B cell (primary cell): Measurements from ENCODE around the gene TRA2B. TPM values are rescaled to one million over a fixed set of nuclear protein-coding genes. Genes with fewer than 3 reads are reported as not detected.

ENCODE experiments used
- ATAC-seq: fragments of 200-7000 bp; cut with Tn5 transposase; one replicate; pipeline ENCODE4 v1.10.0; 2021; ENCODE audit warnings: low read depth, mild to moderate bottlenecking, moderate number of reproducible peaks, moderate library complexity
- CTCF ChIA-PET: fragments of 350-600 bp; sonication (Branson Sonifier 250); formaldehyde crosslinking; loops from one replicate; lab custom pipeline; 2021; ENCODE audit warnings: antibody characterized with exemption, inconsistent platforms; lab: Charles Lee
- POLR2A ChIA-PET: fragments of 350-600 bp; sonication (Branson Sonifier 250); formaldehyde crosslinking; loops from one replicate; lab custom pipeline; 2021; ENCODE audit warnings: antibody characterized with exemption; lab: Charles Lee
- DNase-seq: peaks from one replicate; pipeline ENCODE4 v3.0.0; 2013
- H2AFZ ChIP-seq: 2 replicates; pipeline ENCODE4 v1.6.1; 2012; ENCODE audit warnings: mild to moderate bottlenecking, low read depth, low read length; ENCODE audit not compliant: insufficient read depth, poor library complexity, severe bottlenecking
- H3K27ac ChIP-seq, 2 donors: 1 replicate in 1 of 2; 2 replicates in 1 of 2; pipeline ENCODE4 v1.5.1; 2012 to 2013; ENCODE audit warnings: low read length in 2 of 2, mild to moderate bottlenecking in 2 of 2, moderate library complexity in 1 of 2
- H3K27me3 ChIP-seq, 4 experiments: fragments of 200-600 bp in 1 of 4; sonication (generic) in 1 of 4; replicated peaks in 1 of 4; 1 replicate in 2 of 4; 2 replicates in 2 of 4; pipeline versions ENCODE4 v1.6.1 to v1.7.0; 2013 to 2016; ENCODE audit warnings: low read length in 3 of 4, mild to moderate bottlenecking in 2 of 4, mixed read lengths in 1 of 4, moderate library complexity in 1 of 4; ENCODE audit not compliant: insufficient read depth in 4 of 4, control insufficient read depth in 3 of 4; ENCODE audit errors: control extremely low read depth in 1 of 4
- H3K36me3 ChIP-seq, 2 experiments: replicated peaks in 1 of 2; 1 replicate in 1 of 2; 2 replicates in 1 of 2; pipeline versions ENCODE4 v1.6.1 to v1.7.1; 2013; ENCODE audit warnings: low read length in 1 of 2; ENCODE audit not compliant: insufficient read depth in 2 of 2, control insufficient read depth in 1 of 2; ENCODE audit errors: control extremely low read depth in 1 of 2, extremely low read depth in 1 of 2
- H3K4me1 ChIP-seq, 2 donors: fragments of 200-600 bp in 1 of 2; sonication (generic) in 1 of 2; 1 replicate in 1 of 2; 2 replicates in 1 of 2; pipeline versions ENCODE4 v1.5.1 to v1.6.1; 2013 to 2017; ENCODE audit warnings: low read length in 2 of 2; ENCODE audit not compliant: control insufficient read depth in 2 of 2, insufficient read depth in 2 of 2
- H3K4me2 ChIP-seq: replicated peaks from 2 replicates; pipeline ENCODE3; 2012; ENCODE audit warnings: mild to moderate bottlenecking, low read depth, low read length; ENCODE audit not compliant: poor library complexity, severe bottlenecking
- H3K4me3 ChIP-seq, 5 experiments: fragments of 200-600 bp in 1 of 5; sonication (generic) in 1 of 5; 1 replicate in 3 of 5; 2 replicates in 2 of 5; pipeline versions ENCODE4 v1.5.1 to v1.7.0; 2011 to 2016; ENCODE audit warnings: low read length in 4 of 5, mild to moderate bottlenecking in 4 of 5, low read depth in 2 of 5, control low read depth in 1 of 5, moderate library complexity in 1 of 5; ENCODE audit not compliant: insufficient read depth in 1 of 5; ENCODE audit errors: control extremely low read depth in 1 of 5, extremely low read depth in 1 of 5
- H3K79me2 ChIP-seq: fragments of 200-600 bp; sonication (generic); one replicate; pipeline ENCODE4 v1.6.0; 2016; ENCODE audit warnings: low read length; ENCODE audit not compliant: control insufficient read depth, insufficient read depth
- H3K9ac ChIP-seq: fragments of 200-600 bp; sonication (generic); 2 replicates; pipeline ENCODE4 v1.6.1; 2017; ENCODE audit warnings: mild to moderate bottlenecking, low read length, moderate library complexity
- H3K9me3 ChIP-seq, 3 donors: one replicate each; pipeline versions ENCODE4 v1.6.1 to v1.7.1; 2013; ENCODE audit warnings: low read length in 2 of 3; ENCODE audit not compliant: control insufficient read depth in 2 of 3, insufficient read depth in 1 of 3; ENCODE audit errors: control extremely low read depth in 1 of 3
- H4K20me1 ChIP-seq: 2 replicates; pipeline ENCODE4 v1.6.0; 2012; ENCODE audit warnings: mild to moderate bottlenecking, low read length; ENCODE audit not compliant: insufficient read depth, control insufficient read depth, poor library complexity, severe bottlenecking
- H3K27ac Mint-ChIP-seq: one replicate; pipeline ENCODE4 v1.8.0; 2021; ENCODE audit warnings: mixed read lengths
- H3K27me3 Mint-ChIP-seq: one replicate; pipeline ENCODE4 v1.8.0; 2021; ENCODE audit warnings: mixed read lengths
- H3K4me1 Mint-ChIP-seq: one replicate; pipeline ENCODE4 v1.8.0; 2021; ENCODE audit warnings: mixed read lengths
- H3K4me3 Mint-ChIP-seq: one replicate; pipeline ENCODE4 v1.8.0; 2021; ENCODE audit warnings: mixed read lengths
- H3K9me3 Mint-ChIP-seq: one replicate; pipeline ENCODE4 v1.8.0; 2022; ENCODE audit warnings: mixed read lengths; ENCODE audit not compliant: insufficient read depth
- CTCF ChIP-seq: fragments of 200-600 bp; IDR thresholded peaks from one replicate; pipeline ENCODE4 v1.8.0; 2022; ENCODE audit warnings: antibody characterized with exemption, mild to moderate bottlenecking
- EZH2 ChIP-seq: IDR thresholded peaks from 2 replicates; pipeline ENCODE4 v1.6.1; 2012; ENCODE audit warnings: borderline replicate concordance, low read depth, mild to moderate bottlenecking, moderate library complexity, low read length; ENCODE audit not compliant: insufficient read depth, poor library complexity, severe bottlenecking
- WGBS: methylation state at CpG from one replicate; pipeline ENCODE4 v1.1.5; 2013; ENCODE audit warnings: missing lambda C conversion rate; ENCODE audit not compliant: insufficient coverage; 5-methylcytosine and 5-hydroxymethylcytosine counted together
- intact Hi-C: fragments of 100-400 bp; cut with micrococcal nuclease; formaldehyde crosslinking; loops from one replicate; pipeline ENCODE4 v1.10.0; 2022
- polyA plus RNA-seq: library from polyadenylated mRNA; depleted of rRNA; stranded (reverse); fragments of >200 nt; gene quantifications from 2 replicates; pipeline ENCODE4 v1.2.3, GENCODE V29; 2012
- total RNA-seq, 2 donors: library from RNA; stranded (reverse); fragments of 120-200 nt in 1 of 2; gene quantifications; 1 replicate in 1 of 2; 2 replicates in 1 of 2; pipeline versions ENCODE4 v1.2.3 to v1.2.4, GENCODE V29; 2013 to 2022

TRA2B gene
- total and polyA plus RNA-seq, 2 donors (not counting 1 experiment from before 2014, with no cell fraction given) = 220 to 1,062 TPM

GRCh38 chr3:185956244-185956643 is 18.4 kb upstream of the TRA2B start:
- no peak overlapping the region for H3K4me3 ChIP-seq
- POLR2A ChIA-PET = no interaction called here
- WGBS = 80% methylated on average over 1 of the region's 3 CpGs
- H3K27me3 ChIP-seq = peaks cover 0 to 24% (median 9%) of the 10 kb centered on the region in 4 experiments
- no peaks in the 10 kb centered on the region for H3K36me3 ChIP-seq
- Mint-ChIP-seq H3K4me3 (no peak overlapping the region), H3K9me3 (no peaks in the 10 kb centered on the region), H3K27me3 (peaks cover 51% of the 10 kb centered on the region), H3K27ac (no peak overlapping the region), H3K4me1 (no peaks in the 10 kb centered on the region)
- H3K27ac ChIP-seq = no peak overlapping the region
- ATAC-seq (no peak), DNase-seq (no peak)
- no peaks in the 10 kb centered on the region for H4K20me1 ChIP-seq
- CTCF ChIA-PET = interaction anchor here (0.6 to 6.7 kb wide), 2 partner anchors 12 to 644 kb away, joined by 6 to 51 read pairs; no protein-coding TSS in a partner anchor
- H2AFZ ChIP-seq = no peak overlapping the region
- peaks cover 0 to 9% (median 0%) of the 10 kb centered on the region in 3 donors for H3K9me3 ChIP-seq
- intact Hi-C loops = no loop called here
- H3K79me2 ChIP-seq = no peaks in the 10 kb centered on the region
- H3K4me2 ChIP-seq = no peak overlapping the region
- no peaks in the 10 kb centered on the region for H3K4me1 ChIP-seq
- H3K9ac ChIP-seq = no peak overlapping the region
- TF ChIP-seq EZH2 (no peak), CTCF (no peak)

- no peak overlapping the region for H3K27ac ChIP-seq
- ATAC-seq = no peak
- POLR2A ChIA-PET = no interaction called here
- no peak overlapping the region for H3K4me2 ChIP-seq
- intact Hi-C loops = no loop called here
- H3K27me3 ChIP-seq = peaks cover 0 to 24% (median 9%) of the 10 kb centered on the region in 4 experiments
- Mint-ChIP-seq H3K4me1 (no peaks in the 10 kb centered on the region), H3K4me3 (no peak overlapping the region), H3K9me3 (no peaks in the 10 kb centered on the region), H3K27ac (no peak overlapping the region), H3K27me3 (peaks cover 53% of the 10 kb centered on the region)
- no peaks in the 10 kb centered on the region for H3K36me3 ChIP-seq
- no peaks in the 10 kb centered on the region for H3K4me1 ChIP-seq
- DNase-seq = no peak
- CTCF ChIA-PET = interaction anchor here (0.6 to 6.7 kb wide), 4 partner anchors 10 to 302 kb away, joined by 3 to 51 read pairs (median 4); no protein-coding TSS in a partner anchor
- no peak overlapping the region for H3K4me3 ChIP-seq
- no peak for TF ChIP-seq CTCF
- H2AFZ ChIP-seq = no peak overlapping the region
- peaks cover 0 to 9% (median 0%) of the 10 kb centered on the region in 3 donors for H3K9me3 ChIP-seq
- H4K20me1 ChIP-seq = no peaks in the 10 kb centered on the region
- no peak overlapping the region for H3K9ac ChIP-seq
- H3K79me2 ChIP-seq = no peaks in the 10 kb centered on the region
- 60% methylated on average over 1 of the region's 3 CpGs for WGBS
Measured at GRCh38 chr3:185954366-185954723, 16.5 kb upstream of the TRA2B start.
